ENCODE data around the gene ZNRF3.

- TF ChIP-seq RAD21 (IDR thresholded peaks at IDR 0.05; ENCODE audit: low read depth) (no peak), CEBPB (IDR thresholded peaks at IDR 0.05) (no peak)
These were observed 51.8 kb downstream of the ZNRF3 start for GRCh38 chr22:28935140-28935539.

Measured in Ishikawa (cell line).